ENCODE data around the gene DNAJC27. TPM values are rescaled to one million over a fixed set of nuclear protein-coding genes. Genes with fewer than 3 reads are reported as not detected.

Gene DNAJC27
- total RNA-seq, 2 donors from 2014 or later: 6.2 to 6.5 TPM

GRCh38 chr2:25009954-25010353 is 38.2 kb upstream of the DNAJC27 start:
- WGBS, 2 experiments (ENCODE audit: insufficient coverage in 1 of 2, insufficient read length in 1 of 2): 91 to 95% methylated on average over 11 of the region's 11 CpGs
- Mint-ChIP-seq H3K27ac (peak overlapping the region; percentile 13), H3K4me1 (peaks cover 7% of the 10 kb centered on the region), H3K27me3 (ENCODE audit: insufficient read depth) (no peaks in the 10 kb centered on the region), H3K36me3 (ENCODE audit: low read depth) (no peaks in the 10 kb centered on the region), H3K4me3 (no peak overlapping the region), H3K9me3 (no peaks in the 10 kb centered on the region)
- Histone ChIP-seq H3K4me1 (ENCODE audit: control insufficient read depth, insufficient read depth, low read length) (peaks cover 5% of the 10 kb centered on the region), H3K4me3 (ENCODE audit: low read length) (no peak overlapping the region), H3K27me3 (ENCODE audit: control insufficient read depth, insufficient read depth, low read length, poor library complexity, severe bottlenecking) (no peaks in the 10 kb centered on the region), H3K36me3 (ENCODE audit: control insufficient read depth, insufficient read depth, low read length) (no peaks in the 10 kb centered on the region), H3K9me3 (ENCODE audit: control insufficient read depth, low read length) (no peaks in the 10 kb centered on the region), H3K9ac (ENCODE audit: extremely low read depth, low read length, poor library complexity, severe bottlenecking) (no peak overlapping the region), H3K27ac (ENCODE audit: low read depth, low read length) (no peak overlapping the region)
- TF ChIP-seq, protein P1, sequence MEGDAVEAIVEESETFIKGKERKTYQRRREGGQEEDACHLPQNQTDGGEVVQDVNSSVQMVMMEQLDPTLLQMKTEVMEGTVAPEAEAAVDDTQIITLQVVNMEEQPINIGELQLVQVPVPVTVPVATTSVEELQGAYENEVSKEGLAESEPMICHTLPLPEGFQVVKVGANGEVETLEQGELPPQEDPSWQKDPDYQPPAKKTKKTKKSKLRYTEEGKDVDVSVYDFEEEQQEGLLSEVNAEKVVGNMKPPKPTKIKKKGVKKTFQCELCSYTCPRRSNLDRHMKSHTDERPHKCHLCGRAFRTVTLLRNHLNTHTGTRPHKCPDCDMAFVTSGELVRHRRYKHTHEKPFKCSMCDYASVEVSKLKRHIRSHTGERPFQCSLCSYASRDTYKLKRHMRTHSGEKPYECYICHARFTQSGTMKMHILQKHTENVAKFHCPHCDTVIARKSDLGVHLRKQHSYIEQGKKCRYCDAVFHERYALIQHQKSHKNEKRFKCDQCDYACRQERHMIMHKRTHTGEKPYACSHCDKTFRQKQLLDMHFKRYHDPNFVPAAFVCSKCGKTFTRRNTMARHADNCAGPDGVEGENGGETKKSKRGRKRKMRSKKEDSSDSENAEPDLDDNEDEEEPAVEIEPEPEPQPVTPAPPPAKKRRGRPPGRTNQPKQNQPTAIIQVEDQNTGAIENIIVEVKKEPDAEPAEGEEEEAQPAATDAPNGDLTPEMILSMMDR (conservative IDR thresholded peaks at IDR 0.05): no peak
- no peak for DNase-seq

DNA sequence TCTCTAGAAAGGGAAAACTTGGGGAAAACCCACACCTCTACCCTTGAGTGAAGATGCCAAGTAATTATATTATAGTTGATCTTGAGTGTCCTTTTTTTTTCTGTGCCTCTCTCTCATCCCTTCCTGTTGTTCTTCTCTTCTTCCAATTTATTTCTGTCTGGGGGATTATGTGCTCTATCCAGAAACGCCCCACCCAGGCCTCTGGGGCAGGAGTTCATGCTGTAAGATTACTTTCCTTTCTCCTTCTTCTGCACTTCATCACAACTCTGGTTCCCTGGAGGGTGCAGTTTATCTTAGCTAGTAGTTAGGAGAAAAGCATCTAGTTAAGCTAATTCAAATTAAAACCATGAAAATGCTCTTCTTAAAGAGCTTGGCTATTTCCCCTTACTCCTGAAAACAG is 30.3 kb upstream of the DNAJC27 start:
- TF ChIP-seq, protein P1 (conservative IDR thresholded peaks at IDR 0.05): no peak
- no peaks in the 10 kb centered on the region for H3K9me3 ChIP-seq (ENCODE audit: control insufficient read depth, low read length)
- no peaks in the 10 kb centered on the region for H3K27me3 ChIP-seq (ENCODE audit: control insufficient read depth, insufficient read depth, low read length, poor library complexity, severe bottlenecking)
- no peak overlapping the region for H3K9ac ChIP-seq (ENCODE audit: extremely low read depth, low read length, poor library complexity, severe bottlenecking)
- no peak for DNase-seq
- Mint-ChIP-seq H3K4me1 (no peaks in the 10 kb centered on the region), H3K36me3 (ENCODE audit: low read depth) (no peaks in the 10 kb centered on the region), H3K27ac (no peak overlapping the region), H3K9me3 (no peaks in the 10 kb centered on the region), H3K4me3 (no peak overlapping the region), H3K27me3 (ENCODE audit: insufficient read depth) (peaks cover 7% of the 10 kb centered on the region)
- WGBS, 2 experiments (ENCODE audit: insufficient coverage in 1 of 2, insufficient read length in 1 of 2): 71% methylated on average over 1 of the region's 1 CpG; no CpG with 5 or more reads in 1 of the 2 experiments
- H3K27ac ChIP-seq (ENCODE audit: low read depth, low read length): no peak overlapping the region
- no peak overlapping the region for H3K4me3 ChIP-seq (ENCODE audit: low read length)
- no peaks in the 10 kb centered on the region for H3K4me1 ChIP-seq (ENCODE audit: control insufficient read depth, insufficient read depth, low read length)
- no peaks in the 10 kb centered on the region for H3K36me3 ChIP-seq (ENCODE audit: control insufficient read depth, insufficient read depth, low read length)

- no peaks in the 10 kb centered on the region for H3K27me3 ChIP-seq (ENCODE audit: control insufficient read depth, insufficient read depth, low read length, poor library complexity, severe bottlenecking)
- no peaks in the 10 kb centered on the region for H3K9me3 Mint-ChIP-seq
- H3K27ac ChIP-seq (ENCODE audit: low read depth, low read length): no peak overlapping the region
- H3K27ac Mint-ChIP-seq: no peak overlapping the region
- 91 to 95% methylated on average over 7 of the region's 7 CpGs for whole genome bisulfite sequencing, 2 experiments (ENCODE audit: insufficient coverage in 1 of 2, insufficient read length in 1 of 2)
- H3K9me3 ChIP-seq (ENCODE audit: control insufficient read depth, low read length): no peaks in the 10 kb centered on the region
- H3K4me3 Mint-ChIP-seq: no peak overlapping the region
- no peak overlapping the region for H3K9ac ChIP-seq (ENCODE audit: extremely low read depth, low read length, poor library complexity, severe bottlenecking)
- no peak for DNase-seq
- H3K36me3 ChIP-seq (ENCODE audit: control insufficient read depth, insufficient read depth, low read length): no peaks in the 10 kb centered on the region
- H3K27me3 Mint-ChIP-seq (ENCODE audit: insufficient read depth): peaks cover 7% of the 10 kb centered on the region
- no peak overlapping the region for H3K4me3 ChIP-seq (ENCODE audit: low read length)
- H3K4me1 Mint-ChIP-seq: peaks cover 6% of the 10 kb centered on the region
- H3K4me1 ChIP-seq (ENCODE audit: control insufficient read depth, insufficient read depth, low read length): no peaks in the 10 kb centered on the region
- H3K36me3 Mint-ChIP-seq (ENCODE audit: low read depth): no peaks in the 10 kb centered on the region
- TF ChIP-seq, protein P1 (conservative IDR thresholded peaks at IDR 0.05): no peak
These were observed 29.5 kb upstream of the DNAJC27 start for GRCh38 chr2:25001325-25001637.
